Measurements from ENCODE around the gene C3orf49. TPM values are rescaled to one million over a fixed set of nuclear protein-coding genes. Genes with fewer than 3 reads are reported as not detected.

C3orf49 gene
- total RNA-seq, 1 donor from 2014 or later: not detected

- DNase-seq (ENCODE audit: extremely low spot score, unreplicated experiment): no peak
- Mint-ChIP-seq H3K36me3 (peaks cover 17% of the 10 kb centered on the region), H3K4me1 (ENCODE audit: unreplicated experiment) (peaks cover 13% of the 10 kb centered on the region), H3K9me3 (no peaks in the 10 kb centered on the region), H3K4me3 (no peak overlapping the region), H3K27ac (no peak overlapping the region), H3K27me3 (no peaks in the 10 kb centered on the region)
- no peak for TF ChIP-seq CTCF (conservative IDR thresholded peaks at IDR 0.05)
Measured at GRCh38 chr3:63895422-63896189, 76.5 kb downstream of the C3orf49 start.

GRCh38 chr3:63896332-63897030 lies 77.4 kb downstream of the C3orf49 start:
- no peaks in the 10 kb centered on the region for H3K27me3 Mint-ChIP-seq

More at GRCh38 chr3:63896332-63897030, 77.4 kb downstream of the C3orf49 start:
- H3K27ac Mint-ChIP-seq: no peak overlapping the region
- peaks cover 21% of the 10 kb centered on the region for H3K36me3 Mint-ChIP-seq
- no peaks in the 10 kb centered on the region for H3K9me3 Mint-ChIP-seq
- TF ChIP-seq CTCF (conservative IDR thresholded peaks at IDR 0.05): no peak
- DNase-seq (ENCODE audit: extremely low spot score, unreplicated experiment): no peak
- H3K4me3 Mint-ChIP-seq: no peak overlapping the region
- peaks cover 14% of the 10 kb centered on the region for H3K4me1 Mint-ChIP-seq (ENCODE audit: unreplicated experiment)

Other genes with a start within 250 kb of the C3orf49 start
- gene SNTN, start 166.6 kb upstream of the C3orf49 start, total RNA-seq (ENCODE audit: low replicate concordance): not detected in 2 replicates
- gene THOC7, start 44.5 kb downstream of the C3orf49 start, total RNA-seq (ENCODE audit: low replicate concordance): 48.3 and 53.0 TPM in 2 replicates
- gene ATXN7, start 44.6 kb downstream of the C3orf49 start, total RNA-seq (ENCODE audit: low replicate concordance): 18.6 and 19.8 TPM in 2 replicates
- not detected in 2 replicates for gene SCAANT1, start 93.1 kb downstream of the C3orf49 start, total RNA-seq (ENCODE audit: low replicate concordance)
- gene PSMD6, start 204.2 kb downstream of the C3orf49 start, total RNA-seq (ENCODE audit: low replicate concordance): 68.1 and 81.4 TPM in 2 replicates

Measured in type B pancreatic cell (in vitro differentiated cells).